Measurements from ENCODE around the gene IFRD2. TPM values are rescaled to one million over a fixed set of nuclear protein-coding genes. Genes with fewer than 3 reads are reported as not detected.
A peak's percentile ranks its signal among the peaks of the same experiment; 100 is the strongest.

Gene IFRD2
- total and polyA plus RNA-seq, 2 experiments from 2014 or later = 80.8 to 91.5 TPM

GRCh38 chr3:50245831-50246516 is 46.3 kb downstream of the IFRD2 start:
- Histone ChIP-seq H3K27ac (ENCODE audit: low read depth) (peak overlapping the region; percentile 92), H3K4me1 (ENCODE audit: insufficient read depth) (peaks cover 48% of the 10 kb centered on the region), H2AFZ (no peak overlapping the region), H3K4me2 (peak overlapping the region; percentile 72), H4K20me1 (replicated peaks; ENCODE audit: insufficient read depth) (peaks cover 49% of the 10 kb centered on the region), H3K79me2 (replicated peaks; ENCODE audit: insufficient read depth) (peaks cover 86% of the 10 kb centered on the region), H3F3A (replicated peaks; ENCODE audit: low read depth) (peaks cover 11% of the 10 kb centered on the region; the same call in 1 of the 2 replicates), H3K9me2 (ENCODE audit: insufficient read depth) (no peaks in the 10 kb centered on the region), H3K27me3 (ENCODE audit: insufficient read depth) (no peaks in the 10 kb centered on the region), H3K4me3 (peak overlapping the region; percentile 35; the same call in 1 of the 2 replicates), H3K36me3 (ENCODE audit: insufficient read depth) (no peaks in the 10 kb centered on the region)
- peaks cover 66% of the 10 kb centered on the region for H3K4me1 Mint-ChIP-seq
- TF ChIP-seq STAT1 (IDR thresholded peaks at IDR 0.05; ENCODE audit: unreplicated experiment) (no peak), EZH2 (IDR thresholded peaks at IDR 0.05; ENCODE audit: low read depth, unreplicated experiment) (no peak), REST (IDR thresholded peaks at IDR 0.05; ENCODE audit: unreplicated experiment) (no peak), JUNB (IDR thresholded peaks at IDR 0.05; ENCODE audit: unreplicated experiment) (no peak), EZH2phosphoT487 (IDR thresholded peaks at IDR 0.05; ENCODE audit: unreplicated experiment) (no peak), CREB1 (CRISPR knock-in tag; IDR thresholded peaks at IDR 0.05; ENCODE audit: low read depth) (peak; percentile 66), ZNF331 (CRISPR knock-in tag; IDR thresholded peaks at IDR 0.05; ENCODE audit: low read depth) (no peak), POLR2AphosphoS5 (IDR thresholded peaks at IDR 0.05; ENCODE audit: low read depth) (no peak; the same call in 1 of the 2 replicates), NANOG (IDR thresholded peaks at IDR 0.05; ENCODE audit: borderline replicate concordance) (no peak), ZNF114 (CRISPR knock-in tag; IDR thresholded peaks at IDR 0.05) (no peak), ZNF462 (CRISPR knock-in tag; IDR thresholded peaks at IDR 0.05) (no peak), ETS1 (IDR thresholded peaks at IDR 0.05) (peak; percentile 68)
- TF ChIP-seq, protein P1, sequence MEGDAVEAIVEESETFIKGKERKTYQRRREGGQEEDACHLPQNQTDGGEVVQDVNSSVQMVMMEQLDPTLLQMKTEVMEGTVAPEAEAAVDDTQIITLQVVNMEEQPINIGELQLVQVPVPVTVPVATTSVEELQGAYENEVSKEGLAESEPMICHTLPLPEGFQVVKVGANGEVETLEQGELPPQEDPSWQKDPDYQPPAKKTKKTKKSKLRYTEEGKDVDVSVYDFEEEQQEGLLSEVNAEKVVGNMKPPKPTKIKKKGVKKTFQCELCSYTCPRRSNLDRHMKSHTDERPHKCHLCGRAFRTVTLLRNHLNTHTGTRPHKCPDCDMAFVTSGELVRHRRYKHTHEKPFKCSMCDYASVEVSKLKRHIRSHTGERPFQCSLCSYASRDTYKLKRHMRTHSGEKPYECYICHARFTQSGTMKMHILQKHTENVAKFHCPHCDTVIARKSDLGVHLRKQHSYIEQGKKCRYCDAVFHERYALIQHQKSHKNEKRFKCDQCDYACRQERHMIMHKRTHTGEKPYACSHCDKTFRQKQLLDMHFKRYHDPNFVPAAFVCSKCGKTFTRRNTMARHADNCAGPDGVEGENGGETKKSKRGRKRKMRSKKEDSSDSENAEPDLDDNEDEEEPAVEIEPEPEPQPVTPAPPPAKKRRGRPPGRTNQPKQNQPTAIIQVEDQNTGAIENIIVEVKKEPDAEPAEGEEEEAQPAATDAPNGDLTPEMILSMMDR (conservative IDR thresholded peaks at IDR 0.05; ENCODE audit: low read depth in 2 of 2) = peak; percentile 92 to 97
- H3K27ac Mint-ChIP-seq = peak overlapping the region; percentile 94
- no peaks in the 10 kb centered on the region for H3K9me3 Mint-ChIP-seq
- peak; percentile 98 for DNase-seq (ENCODE audit: low spot score)
- H3K27me3 Mint-ChIP-seq (ENCODE audit: insufficient read depth, low read depth, poor library complexity) = peaks cover 20% of the 10 kb centered on the region
- peaks cover 15% of the 10 kb centered on the region for H3K36me3 Mint-ChIP-seq (ENCODE audit: low read depth)
- peak overlapping the region; percentile 39 for H3K4me3 Mint-ChIP-seq
- ATAC-seq = peak; percentile 77

Measured in GM23338 (cell line).